GM12878 (cell line): Measurements from ENCODE around the gene MRPL16. TPM values are rescaled to one million over a fixed set of nuclear protein-coding genes. Genes with fewer than 3 reads are reported as not detected.

Experiments used
- ATAC-seq: fragments of 200-7000 bp; cut with Tn5 transposase; 3 replicates; pipeline ENCODE4 v1.9.1; 2020; ENCODE audit warnings: mild to moderate bottlenecking, moderate library complexity
- BruUV-seq: library from RNA; stranded (reverse); fragments of 400-500 nt; replicated peaks from 2 replicates; lab custom pipeline; 2021; lab: Mats Ljungman, UMichigan
- CTCF ChIA-PET: fragments of 300-600 bp; sonication (Branson Sonifier 250); formaldehyde crosslinking; extraction: SDS; loops from one replicate; lab custom pipeline; 2021; ENCODE audit warnings: inconsistent platforms; lab: Yijun Ruan, JAX
- POLR2A ChIA-PET: fragments of 350-600 bp; formaldehyde crosslinking; extraction: SDS; loops from one replicate; lab custom pipeline; 2021; ENCODE audit warnings: inconsistent platforms; lab: Charles Lee
- RAD21 ChIA-PET: fragments of 300-600 bp; sonication (Branson Sonifier 250); formaldehyde crosslinking; loops from one replicate; lab custom pipeline; 2023; ENCODE audit warnings: antibody characterized with exemption; ENCODE audit not compliant: unreplicated experiment; lab: Charles Lee
- SMC1A ChIA-PET: fragments of 300-600 bp; sonication (Branson Sonifier 250); formaldehyde crosslinking; loops from one replicate; lab custom pipeline; 2023; ENCODE audit not compliant: unreplicated experiment, uncharacterized antibody; lab: Charles Lee
- DNase-seq: peaks from one replicate; pipeline ENCODE4 v3.0.0-alpha.2; 2011; ENCODE audit warnings: low read depth, low spot score
- FAIRE-seq: peaks from 3 replicates; lab custom pipeline; 2011; peaks lifted over from hg19 to GRCh38; lab: Jason Lieb, UNC
- H2AFZ ChIP-seq: 2 replicates; pipeline ENCODE4 v1.6.0; 2011; ENCODE audit warnings: low read depth, low read length, control low read depth; ENCODE audit not compliant: control insufficient read depth
- H3K27ac ChIP-seq: 2 replicates; pipeline ENCODE4 v1.5.1; 2011; ENCODE audit warnings: control low read depth; ENCODE audit not compliant: control insufficient read depth, insufficient read depth
- H3K27me3 ChIP-seq, 2 experiments: replicated peaks in 1 of 2; 2 replicates each; pipeline versions ENCODE4 v1.6.0 to v1.6.1; 2011; ENCODE audit warnings: low read length in 1 of 2; ENCODE audit not compliant: control insufficient read depth in 2 of 2, insufficient read depth in 2 of 2
- H3K36me3 ChIP-seq, 2 experiments: 2 replicates each; pipeline ENCODE4 v1.5.1; 2011; ENCODE audit warnings: low read length in 1 of 2; ENCODE audit not compliant: control insufficient read depth in 2 of 2, insufficient read depth in 2 of 2
- H3K4me1 ChIP-seq: 2 replicates; pipeline ENCODE4 v1.6.1; 2011; ENCODE audit warnings: mild to moderate bottlenecking, low read length, moderate library complexity, mixed read lengths; ENCODE audit not compliant: control insufficient read depth, insufficient read depth
- H3K4me2 ChIP-seq: 2 replicates; pipeline ENCODE4 v1.6.0; 2011; ENCODE audit warnings: control low read depth; ENCODE audit not compliant: control insufficient read depth, insufficient read depth
- H3K4me3 ChIP-seq: fragments of 200-600 bp; sonication (generic); 2 replicates; pipeline ENCODE4 v1.5.1; 2016
- H3K79me2 ChIP-seq: 2 replicates; pipeline ENCODE4 v1.6.0; 2011; ENCODE audit warnings: low read length; ENCODE audit not compliant: control insufficient read depth, insufficient read depth
- H3K9ac ChIP-seq: 2 replicates; pipeline ENCODE4 v1.8.0; 2011; ENCODE audit warnings: low read length, control low read depth, mixed read lengths; ENCODE audit not compliant: control insufficient read depth, insufficient read depth
- H3K9me3 ChIP-seq: replicated peaks from 3 replicates; pipeline ENCODE4 v1.5.1; 2011; ENCODE audit warnings: mild to moderate bottlenecking, low read length; ENCODE audit not compliant: control insufficient read depth, insufficient read depth
- H4K20me1 ChIP-seq: 2 replicates; pipeline ENCODE4 v1.6.0; 2011; ENCODE audit not compliant: control insufficient read depth, insufficient read depth
- IKZF2 ChIP-seq, 2 experiments: fragments of 450-650 bp; IDR thresholded peaks; 2 replicates each; pipeline ENCODE4 v1.6.1; 2017; ENCODE audit warnings: mild to moderate bottlenecking in 2 of 2, moderate library complexity in 2 of 2
- MEF2A ChIP-seq: IDR thresholded peaks from 2 replicates; pipeline ENCODE4 v1.6.1; 2011; ENCODE audit warnings: low read depth, mild to moderate bottlenecking, low read length, moderate library complexity; ENCODE audit not compliant: insufficient read depth
- NBN ChIP-seq: fragments of 450-650 bp; IDR thresholded peaks from 2 replicates; pipeline ENCODE4 v1.6.1; 2016
- RAD21 ChIP-seq: IDR thresholded peaks from 2 replicates; pipeline ENCODE4 v1.6.1; 2011; ENCODE audit warnings: mild to moderate bottlenecking, low read depth, low read length, moderate library complexity; ENCODE audit not compliant: insufficient read depth
- RUNX3 ChIP-seq: IDR thresholded peaks from 2 replicates; pipeline ENCODE4 v1.6.1; 2012; ENCODE audit warnings: low read length, inconsistent platforms
- SPI1 ChIP-seq: IDR thresholded peaks from 2 replicates; pipeline ENCODE4 v1.6.1; 2011; ENCODE audit warnings: low read depth, mild to moderate bottlenecking, low read length, moderate library complexity, borderline replicate concordance; ENCODE audit not compliant: insufficient read depth
- WRNIP1 ChIP-seq: IDR thresholded peaks from 2 replicates; pipeline ENCODE4 v1.6.1; 2011; ENCODE audit warnings: low read depth, low read length, improper control_type of control experiment, borderline replicate concordance
- ZNF207 ChIP-seq: fragments of 450-650 bp; IDR thresholded peaks from 2 replicates; pipeline ENCODE4 v1.6.1; 2014; ENCODE audit warnings: antibody characterized with exemption, mild to moderate bottlenecking, borderline replicate concordance
- in situ Hi-C: fragments of 300-500 bp; cut with MboI; formaldehyde crosslinking; loops from 9 replicates; pipeline ENCODE4 v1.14.3; 2018; ENCODE audit warnings: mixed read lengths
- intact Hi-C: fragments of 100-400 bp; cut with micrococcal nuclease; formaldehyde crosslinking; loops from one replicate; pipeline ENCODE4 v1.14.2; 2022; ENCODE audit not compliant: unreplicated experiment
- polyA plus RNA-seq, 11 experiments: library from polyadenylated mRNA; depleted of rRNA in 4 of 11; unstranded in 6 of 11; stranded (reverse) in 5 of 11; fragments of >200 nt; fragmentation: Nextera tagmentation in 4 of 11; fragmentation: Illumina TruSeq in 1 of 11; extraction: Ambion mirVana in 4 of 11; extraction: Trizol in 1 of 11; gene quantifications; 1 replicate in 1 of 11; 2 replicates in 10 of 11; pipeline versions ENCODE4 v1.2.1 to v1.2.3, GENCODE V29; 2011 to 2016; ENCODE audit warnings: inconsistent platforms in 2 of 11, missing spikeins in 2 of 11, low read depth in 1 of 11
- total RNA-seq, 4 experiments: library from RNA; depleted of rRNA in 3 of 4; stranded (reverse); fragments of >200 nt in 3 of 4; fragmentation: Illumina TruSeq in 1 of 4; extraction: Trizol in 1 of 4; gene quantifications; 2 replicates each; pipeline versions ENCODE4 v1.2.1 to v1.2.3, GENCODE V29; 2013 to 2021
- TF ChIP-seq, protein P1 (sequence below): fragments of 450-650 bp; formaldehyde crosslinking; IDR thresholded peaks from 2 replicates; pipeline ENCODE4 v1.4.0; 2022; ENCODE audit warnings: mild to moderate bottlenecking, moderate library complexity
- TF ChIP-seq, protein P2 (sequence below), 3 experiments: IDR thresholded peaks in 2 of 3; conservative IDR thresholded peaks in 1 of 3; 2 replicates each; pipeline ENCODE4 v1.5.1; 2011; ENCODE audit warnings: low read depth in 3 of 3, low read length in 3 of 3, mild to moderate bottlenecking in 3 of 3, control low read depth in 2 of 3, moderate library complexity in 2 of 3, inconsistent platforms in 1 of 3, mixed read lengths in 1 of 3; ENCODE audit not compliant: control insufficient read depth in 2 of 3, insufficient read depth in 1 of 3; ENCODE audit errors: extremely low read depth in 1 of 3

MRPL16 gene
- total and polyA plus RNA-seq, 10 of the 15 experiments (the other 5 are each of a cell fraction or from before 2014, with no cell fraction given), result 38.2 to 167 (median 106) TPM

DNA sequence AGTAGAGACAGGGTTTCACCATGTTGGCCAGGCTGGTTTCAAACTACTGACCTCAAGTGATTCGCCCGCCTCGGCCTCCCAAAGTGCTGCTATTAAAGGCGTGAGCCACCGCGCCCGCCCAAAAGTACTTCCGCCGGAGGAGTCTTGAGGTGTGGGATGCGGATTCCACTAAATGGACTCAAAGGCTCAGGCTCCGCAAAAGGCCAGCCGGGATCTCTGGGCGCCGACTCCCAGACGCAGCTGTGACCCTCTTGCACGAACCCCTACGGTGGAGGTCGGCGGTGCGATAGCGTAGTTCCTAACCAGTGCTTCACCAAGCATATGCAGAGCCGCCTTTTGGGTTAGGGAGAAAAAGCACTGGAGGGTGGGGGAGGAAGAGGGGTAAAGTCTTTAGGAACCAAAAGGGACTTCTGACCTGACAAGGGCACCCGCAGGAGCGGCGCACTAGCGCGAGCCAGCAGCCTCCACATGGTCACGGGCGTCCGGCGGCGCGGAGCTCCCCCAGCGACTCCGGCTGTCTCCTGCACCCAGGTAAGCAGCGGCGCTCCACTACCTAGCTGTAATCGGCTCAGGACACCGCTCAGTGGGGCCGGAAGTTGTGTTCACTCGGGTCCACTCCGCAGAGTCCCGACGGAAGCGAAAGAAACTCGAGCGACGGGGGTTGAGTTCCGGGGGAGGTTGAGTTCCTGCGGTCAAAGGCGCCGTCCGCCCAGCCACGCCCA lies at the start of gene MRPL16 (continued):
- TF ChIP-seq, protein P1, sequence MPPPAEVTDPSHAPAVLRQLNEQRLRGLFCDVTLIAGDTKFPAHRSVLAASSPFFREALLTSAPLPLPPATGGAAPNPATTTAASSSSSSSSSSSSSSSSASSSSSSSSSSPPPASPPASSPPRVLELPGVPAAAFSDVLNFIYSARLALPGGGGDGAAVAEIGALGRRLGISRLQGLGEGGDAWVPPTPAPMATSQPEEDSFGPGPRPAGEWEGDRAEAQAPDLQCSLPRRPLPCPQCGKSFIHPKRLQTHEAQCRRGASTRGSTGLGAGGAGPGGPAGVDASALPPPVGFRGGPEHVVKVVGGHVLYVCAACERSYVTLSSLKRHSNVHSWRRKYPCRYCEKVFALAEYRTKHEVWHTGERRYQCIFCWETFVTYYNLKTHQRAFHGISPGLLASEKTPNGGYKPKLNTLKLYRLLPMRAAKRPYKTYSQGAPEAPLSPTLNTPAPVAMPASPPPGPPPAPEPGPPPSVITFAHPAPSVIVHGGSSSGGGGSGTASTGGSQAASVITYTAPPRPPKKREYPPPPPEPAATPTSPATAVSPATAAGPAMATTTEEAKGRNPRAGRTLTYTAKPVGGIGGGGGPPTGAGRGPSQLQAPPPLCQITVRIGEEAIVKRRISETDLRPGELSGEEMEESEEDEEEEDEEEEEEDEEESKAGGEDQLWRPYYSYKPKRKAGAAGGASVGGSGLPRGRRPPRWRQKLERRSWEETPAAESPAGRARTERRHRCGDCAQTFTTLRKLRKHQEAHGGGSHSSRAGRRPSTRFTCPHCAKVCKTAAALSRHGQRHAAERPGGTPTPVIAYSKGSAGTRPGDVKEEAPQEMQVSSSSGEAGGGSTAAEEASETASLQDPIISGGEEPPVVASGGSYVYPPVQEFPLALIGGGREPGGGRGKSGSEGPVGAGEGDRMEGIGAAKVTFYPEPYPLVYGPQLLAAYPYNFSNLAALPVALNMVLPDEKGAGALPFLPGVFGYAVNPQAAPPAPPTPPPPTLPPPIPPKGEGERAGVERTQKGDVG, result no peak
- TF ChIP-seq IKZF2 (IDR thresholded peaks at IDR 0.05) (peak; percentile 33 to 52; a peak in 1 of 4 replicates), NBN (peak; percentile 71)
- TF ChIP-seq, protein P2, sequence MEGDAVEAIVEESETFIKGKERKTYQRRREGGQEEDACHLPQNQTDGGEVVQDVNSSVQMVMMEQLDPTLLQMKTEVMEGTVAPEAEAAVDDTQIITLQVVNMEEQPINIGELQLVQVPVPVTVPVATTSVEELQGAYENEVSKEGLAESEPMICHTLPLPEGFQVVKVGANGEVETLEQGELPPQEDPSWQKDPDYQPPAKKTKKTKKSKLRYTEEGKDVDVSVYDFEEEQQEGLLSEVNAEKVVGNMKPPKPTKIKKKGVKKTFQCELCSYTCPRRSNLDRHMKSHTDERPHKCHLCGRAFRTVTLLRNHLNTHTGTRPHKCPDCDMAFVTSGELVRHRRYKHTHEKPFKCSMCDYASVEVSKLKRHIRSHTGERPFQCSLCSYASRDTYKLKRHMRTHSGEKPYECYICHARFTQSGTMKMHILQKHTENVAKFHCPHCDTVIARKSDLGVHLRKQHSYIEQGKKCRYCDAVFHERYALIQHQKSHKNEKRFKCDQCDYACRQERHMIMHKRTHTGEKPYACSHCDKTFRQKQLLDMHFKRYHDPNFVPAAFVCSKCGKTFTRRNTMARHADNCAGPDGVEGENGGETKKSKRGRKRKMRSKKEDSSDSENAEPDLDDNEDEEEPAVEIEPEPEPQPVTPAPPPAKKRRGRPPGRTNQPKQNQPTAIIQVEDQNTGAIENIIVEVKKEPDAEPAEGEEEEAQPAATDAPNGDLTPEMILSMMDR (IDR thresholded peaks at IDR 0.05 in 2 of 3, conservative IDR thresholded peaks at IDR 0.05 in 1 of 3; ENCODE audit: control insufficient read depth in 2 of 3, extremely low read depth in 1 of 3, insufficient read depth in 1 of 3, low read depth in 3 of 3, low read length in 3 of 3), result peak; percentile 8 to 44 (median 41); a peak in 5 of 6 replicates

DNA sequence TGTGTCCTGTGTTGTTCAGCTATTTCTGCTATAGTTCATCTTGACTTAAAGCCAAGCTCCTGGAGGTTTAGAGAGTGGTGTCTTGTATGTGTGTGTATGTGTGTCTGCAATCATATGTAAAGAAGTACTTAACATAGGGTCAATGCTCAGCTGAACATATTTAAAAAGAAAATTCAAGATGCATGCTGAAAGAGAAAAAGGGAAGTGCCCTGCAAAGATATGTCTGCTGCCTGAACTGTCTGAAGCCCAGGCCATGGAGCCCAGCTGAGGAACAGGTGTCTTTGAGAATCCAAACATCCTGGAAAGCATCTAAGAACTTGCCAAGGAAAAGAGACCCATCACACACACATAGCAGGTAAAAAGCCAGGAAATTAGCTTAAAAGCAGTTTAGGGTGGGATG lies 49.1 kb upstream of the MRPL16 start:
- Histone ChIP-seq H4K20me1 (no peaks in the 10 kb centered on the region), H3K36me3 (no peaks in the 10 kb centered on the region), H3K79me2 (no peaks in the 10 kb centered on the region), H3K4me3 (no peak overlapping the region), H3K27me3 (peaks cover 0 to 2% of the 10 kb centered on the region in 2 experiments; a peak in 1 of 4 replicates), H2AFZ (no peak overlapping the region), H3K4me2 (no peak overlapping the region), H3K4me1 (no peaks in the 10 kb centered on the region), H3K9ac (no peak overlapping the region), H3K27ac (no peak overlapping the region), H3K9me3 (no peaks in the 10 kb centered on the region)
- BruUV-seq, result no TSS peak
- ChIA-PET POLR2A (no interaction called here), CTCF (interaction anchor here (0.6 kb wide), 1 partner anchor 421 kb away, joined by 3 read pairs; no protein-coding TSS in a partner anchor), RAD21 (interaction anchor here (0.6 kb wide), 1 partner anchor 755 kb away, joined by 3 read pairs; no protein-coding TSS in a partner anchor), SMC1A (no interaction called here)
- ATAC-seq (no peak), DNase-seq (no peak), FAIRE-seq (no peak)
- in situ Hi-C loops, result no loop called here
- intact Hi-C loops, result no loop called here
- no peak for TF ChIP-seq ZNF207
- no peak for TF ChIP-seq MEF2A
- TF ChIP-seq RUNX3, result no peak
- no peak for TF ChIP-seq WRNIP1
- no peak for TF ChIP-seq RAD21
- peak; percentile 39; the same call in 1 of the 2 replicates for TF ChIP-seq SPI1
